Mononuclear cell (primary cell): ENCODE measurements around the gene SLC6A9. TPM values are rescaled to one million over a fixed set of nuclear protein-coding genes. Genes with fewer than 3 reads are reported as not detected.

Experiments
- H3K27me3 ChIP-seq: 2 replicates; pipeline ENCODE4 v1.6.0; 2011; ENCODE audit warnings: low read length, control low read depth; ENCODE audit not compliant: insufficient read depth
- H3K4me1 ChIP-seq: 2 replicates; pipeline ENCODE4 v1.5.1; 2011; ENCODE audit warnings: mild to moderate bottlenecking, low read length, control low read depth; ENCODE audit not compliant: insufficient read depth
- H3K4me3 ChIP-seq: 2 replicates; pipeline ENCODE4 v1.5.1; 2011; ENCODE audit warnings: mild to moderate bottlenecking, low read length, moderate library complexity
- H3K9me3 ChIP-seq: 2 replicates; pipeline ENCODE4 v1.5.1; 2011; ENCODE audit warnings: low read depth, mild to moderate bottlenecking, control low read depth, low read length
- total RNA-seq: library from RNA; depleted of rRNA; stranded (reverse); fragments of >200 nt; gene quantifications from one replicate; pipeline ENCODE4 v1.2.3, GENCODE V29; 2012

SLC6A9 gene
- total RNA-seq, 1 donor, result not detected

GRCh38 chr1:44038876-44039657 is 7.8 kb upstream of the SLC6A9 start:
- no peaks in the 10 kb centered on the region for H3K4me1 ChIP-seq
- no peaks in the 10 kb centered on the region for H3K9me3 ChIP-seq
- H3K4me3 ChIP-seq, result no peak overlapping the region
- H3K27me3 ChIP-seq, result no peaks in the 10 kb centered on the region

- no peak overlapping the region for H3K4me3 ChIP-seq
- no peaks in the 10 kb centered on the region for H3K9me3 ChIP-seq
- H3K27me3 ChIP-seq, result no peaks in the 10 kb centered on the region
- no peaks in the 10 kb centered on the region for H3K4me1 ChIP-seq
These were observed 5.9 kb upstream of the SLC6A9 start for GRCh38 chr1:44037154-44037553.

GRCh38 chr1:44036409-44037139 is 5.3 kb upstream of the SLC6A9 start:
- Histone ChIP-seq H3K9me3 (no peaks in the 10 kb centered on the region), H3K4me1 (no peaks in the 10 kb centered on the region), H3K4me3 (no peak overlapping the region), H3K27me3 (peaks cover 3% of the 10 kb centered on the region)

GRCh38 chr1:44035726-44036408 is 4.6 kb upstream of the SLC6A9 start:
- Histone ChIP-seq H3K4me1 (no peaks in the 10 kb centered on the region), H3K9me3 (no peaks in the 10 kb centered on the region), H3K27me3 (peaks cover 4% of the 10 kb centered on the region), H3K4me3 (no peak overlapping the region)

- H3K4me3 ChIP-seq, result no peak overlapping the region
- peaks cover 4% of the 10 kb centered on the region for H3K27me3 ChIP-seq
- no peaks in the 10 kb centered on the region for H3K4me1 ChIP-seq
- no peaks in the 10 kb centered on the region for H3K9me3 ChIP-seq
These were observed 3.9 kb upstream of the SLC6A9 start for GRCh38 chr1:44034976-44035716.

GRCh38 chr1:44034423-44034822 is 3.2 kb upstream of the SLC6A9 start:
- H3K27me3 ChIP-seq, result peaks cover 4% of the 10 kb centered on the region
- H3K4me1 ChIP-seq, result peaks cover 3% of the 10 kb centered on the region
- H3K4me3 ChIP-seq, result no peak overlapping the region
- H3K9me3 ChIP-seq, result no peaks in the 10 kb centered on the region

GRCh38 chr1:44033756-44034155 is 2.5 kb upstream of the SLC6A9 start:
- peaks cover 4% of the 10 kb centered on the region for H3K27me3 ChIP-seq
- H3K4me3 ChIP-seq, result no peak overlapping the region
- H3K4me1 ChIP-seq, result peaks cover 8% of the 10 kb centered on the region
- H3K9me3 ChIP-seq, result no peaks in the 10 kb centered on the region

GRCh38 chr1:44033041-44033575 is 1.8 kb upstream of the SLC6A9 start:
- Histone ChIP-seq H3K27me3 (peaks cover 4% of the 10 kb centered on the region), H3K4me1 (peaks cover 8% of the 10 kb centered on the region), H3K4me3 (no peak overlapping the region), H3K9me3 (no peaks in the 10 kb centered on the region)

GRCh38 chr1:44032170-44032790 is 1.0 kb upstream of the SLC6A9 start:
- peaks cover 4% of the 10 kb centered on the region for H3K27me3 ChIP-seq
- H3K9me3 ChIP-seq, result no peaks in the 10 kb centered on the region

GRCh38 chr1:44030605-44031251 is 534 bp downstream of the SLC6A9 start:
- Histone ChIP-seq H3K9me3 (no peaks in the 10 kb centered on the region), H3K27me3 (peaks cover 4% of the 10 kb centered on the region), H3K4me1 (peaks cover 8% of the 10 kb centered on the region), H3K4me3 (peak overlapping the region; percentile 64)

More at GRCh38 chr1:44032170-44032790, 1.0 kb upstream of the SLC6A9 start:
- H3K4me3 ChIP-seq, result no peak overlapping the region
- peaks cover 8% of the 10 kb centered on the region for H3K4me1 ChIP-seq

- H3K27me3 ChIP-seq, result peaks cover 4% of the 10 kb centered on the region
- no peaks in the 10 kb centered on the region for H3K9me3 ChIP-seq
- peaks cover 8% of the 10 kb centered on the region for H3K4me1 ChIP-seq
- peak overlapping the region; percentile 64 for H3K4me3 ChIP-seq
These were observed 1.2 kb downstream of the SLC6A9 start for GRCh38 chr1:44029911-44030604.

GRCh38 chr1:44029260-44029910 is 1.9 kb downstream of the SLC6A9 start:
- H3K9me3 ChIP-seq, result no peaks in the 10 kb centered on the region
- peaks cover 8% of the 10 kb centered on the region for H3K4me1 ChIP-seq
- peaks cover 4% of the 10 kb centered on the region for H3K27me3 ChIP-seq
- peak overlapping the region; percentile 64 for H3K4me3 ChIP-seq

GRCh38 chr1:44027320-44027719 is 3.9 kb downstream of the SLC6A9 start:
- H3K4me3 ChIP-seq, result no peak overlapping the region
- H3K27me3 ChIP-seq, result peaks cover 4% of the 10 kb centered on the region
- no peaks in the 10 kb centered on the region for H3K9me3 ChIP-seq
- H3K4me1 ChIP-seq, result peaks cover 8% of the 10 kb centered on the region
